Smooth muscle cell (in vitro differentiated cells): ENCODE measurements around the gene ACACB. TPM values are rescaled to one million over a fixed set of nuclear protein-coding genes. Genes with fewer than 3 reads are reported as not detected.

Experiments
- DNase-seq: peaks from one replicate; lab custom pipeline; 2025; ENCODE audit not compliant: unreplicated experiment; lab: John Stamatoyannopoulos, UW
- H2AFZ ChIP-seq: fragments of 200-600 bp; sonication (generic); 2 replicates; pipeline ENCODE4 v1.6.0; 2016; ENCODE audit warnings: antibody characterized with exemption, low read depth, mild to moderate bottlenecking
- H3F3A ChIP-seq: fragments of 200-600 bp; sonication (generic); 2 replicates; pipeline ENCODE4 v1.6.0; 2017; ENCODE audit warnings: antibody characterized with exemption, low read depth
- H3K27ac ChIP-seq: fragments of 200-600 bp; sonication (generic); 2 replicates; pipeline ENCODE4 v1.5.1; 2016; ENCODE audit warnings: low read depth, mild to moderate bottlenecking
- H3K27me3 ChIP-seq: fragments of 200-600 bp; sonication (generic); 2 replicates; pipeline ENCODE4 v1.6.1; 2016; ENCODE audit warnings: low read depth, mild to moderate bottlenecking
- H3K36me3 ChIP-seq: fragments of 200-600 bp; sonication (generic); 2 replicates; pipeline ENCODE4 v1.5.1; 2016; ENCODE audit warnings: low read depth
- H3K4me1 ChIP-seq: fragments of 200-600 bp; sonication (generic); 2 replicates; pipeline ENCODE4 v1.5.1; 2016; ENCODE audit warnings: low read depth
- H3K4me2 ChIP-seq: fragments of 200-600 bp; sonication (generic); 2 replicates; pipeline ENCODE4 v1.6.0; 2016; ENCODE audit warnings: mild to moderate bottlenecking
- H3K4me3 ChIP-seq: fragments of 200-600 bp; sonication (generic); 2 replicates; pipeline ENCODE4 v1.5.1; 2016; ENCODE audit warnings: mild to moderate bottlenecking
- H3K79me2 ChIP-seq: fragments of 200-600 bp; sonication (generic); 2 replicates; pipeline ENCODE4 v1.6.0; 2016; ENCODE audit warnings: low read depth, mild to moderate bottlenecking
- H3K9ac ChIP-seq: fragments of 200-600 bp; sonication (generic); 2 replicates; pipeline ENCODE4 v1.6.0; 2016; ENCODE audit warnings: low read depth
- H3K9me3 ChIP-seq: fragments of 200-600 bp; sonication (generic); replicated peaks from 2 replicates; pipeline ENCODE4 v1.5.1; 2016; ENCODE audit warnings: low read depth
- H4K20me1 ChIP-seq: fragments of 200-600 bp; sonication (generic); 2 replicates; pipeline ENCODE4 v1.6.0; 2016; ENCODE audit warnings: low read depth
- WGBS: methylation state at CpG from one replicate; pipeline ENCODE4 v1.1.7; 2016; ENCODE audit warnings: low lambda C conversion rate; 5-methylcytosine and 5-hydroxymethylcytosine counted together
- polyA plus RNA-seq: library from polyadenylated mRNA; unstranded; fragments of >200 nt; fragmentation: Nextera tagmentation; extraction: Ambion mirVana; gene quantifications from 2 replicates; pipeline ENCODE4 v1.2.1, GENCODE V29; 2016
- total RNA-seq: library from RNA; depleted of rRNA; stranded (reverse); fragments of >200 nt; gene quantifications from 2 replicates; pipeline ENCODE4 v1.2.3, GENCODE V29; 2014
- TF ChIP-seq, protein P1 (sequence below): fragments of 200-600 bp; sonication (generic); IDR thresholded peaks from 2 replicates; pipeline ENCODE4 v1.5.1; 2017; ENCODE audit warnings: borderline replicate concordance, mild to moderate bottlenecking, antibody characterized with exemption; ENCODE audit not compliant: insufficient read depth, poor library complexity, severe bottlenecking

ACACB gene
- total and polyA plus RNA-seq, 2 experiments from 2014 or later = 0.58 to 2.0 TPM

DNA sequence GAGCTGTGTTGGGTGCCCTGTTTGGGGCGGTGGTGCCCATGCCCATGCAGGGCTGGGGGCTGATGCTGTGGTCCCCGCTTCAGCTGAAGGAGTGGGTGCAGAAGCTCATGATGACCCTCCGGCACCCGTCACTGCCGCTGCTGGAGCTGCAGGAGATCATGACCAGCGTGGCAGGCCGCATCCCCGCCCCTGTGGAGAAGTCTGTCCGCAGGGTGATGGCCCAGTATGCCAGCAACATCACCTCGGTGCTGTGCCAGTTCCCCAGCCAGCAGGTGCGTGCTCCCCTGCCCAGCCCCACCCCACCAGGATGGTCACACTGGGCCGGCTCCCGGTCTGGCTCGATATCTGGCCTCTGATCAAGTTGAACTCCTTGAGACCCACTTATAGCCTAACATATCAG lies 92.7 kb downstream of the ACACB start:
- Histone ChIP-seq H3K4me2 (no peak overlapping the region), H3K4me1 (no peaks in the 10 kb centered on the region), H3K36me3 (no peaks in the 10 kb centered on the region), H3K4me3 (no peak overlapping the region), H3K27ac (no peak overlapping the region), H3K27me3 (no peaks in the 10 kb centered on the region), H4K20me1 (no peaks in the 10 kb centered on the region), H3K9me3 (no peaks in the 10 kb centered on the region), H2AFZ (no peak overlapping the region), H3K9ac (no peak overlapping the region), H3K79me2 (no peaks in the 10 kb centered on the region), H3F3A (no peaks in the 10 kb centered on the region)
- 96% methylated on average over 14 of the region's 14 CpGs for WGBS
- TF ChIP-seq, protein P1, sequence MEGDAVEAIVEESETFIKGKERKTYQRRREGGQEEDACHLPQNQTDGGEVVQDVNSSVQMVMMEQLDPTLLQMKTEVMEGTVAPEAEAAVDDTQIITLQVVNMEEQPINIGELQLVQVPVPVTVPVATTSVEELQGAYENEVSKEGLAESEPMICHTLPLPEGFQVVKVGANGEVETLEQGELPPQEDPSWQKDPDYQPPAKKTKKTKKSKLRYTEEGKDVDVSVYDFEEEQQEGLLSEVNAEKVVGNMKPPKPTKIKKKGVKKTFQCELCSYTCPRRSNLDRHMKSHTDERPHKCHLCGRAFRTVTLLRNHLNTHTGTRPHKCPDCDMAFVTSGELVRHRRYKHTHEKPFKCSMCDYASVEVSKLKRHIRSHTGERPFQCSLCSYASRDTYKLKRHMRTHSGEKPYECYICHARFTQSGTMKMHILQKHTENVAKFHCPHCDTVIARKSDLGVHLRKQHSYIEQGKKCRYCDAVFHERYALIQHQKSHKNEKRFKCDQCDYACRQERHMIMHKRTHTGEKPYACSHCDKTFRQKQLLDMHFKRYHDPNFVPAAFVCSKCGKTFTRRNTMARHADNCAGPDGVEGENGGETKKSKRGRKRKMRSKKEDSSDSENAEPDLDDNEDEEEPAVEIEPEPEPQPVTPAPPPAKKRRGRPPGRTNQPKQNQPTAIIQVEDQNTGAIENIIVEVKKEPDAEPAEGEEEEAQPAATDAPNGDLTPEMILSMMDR = no peak
- DNase-seq = no peak

DNA sequence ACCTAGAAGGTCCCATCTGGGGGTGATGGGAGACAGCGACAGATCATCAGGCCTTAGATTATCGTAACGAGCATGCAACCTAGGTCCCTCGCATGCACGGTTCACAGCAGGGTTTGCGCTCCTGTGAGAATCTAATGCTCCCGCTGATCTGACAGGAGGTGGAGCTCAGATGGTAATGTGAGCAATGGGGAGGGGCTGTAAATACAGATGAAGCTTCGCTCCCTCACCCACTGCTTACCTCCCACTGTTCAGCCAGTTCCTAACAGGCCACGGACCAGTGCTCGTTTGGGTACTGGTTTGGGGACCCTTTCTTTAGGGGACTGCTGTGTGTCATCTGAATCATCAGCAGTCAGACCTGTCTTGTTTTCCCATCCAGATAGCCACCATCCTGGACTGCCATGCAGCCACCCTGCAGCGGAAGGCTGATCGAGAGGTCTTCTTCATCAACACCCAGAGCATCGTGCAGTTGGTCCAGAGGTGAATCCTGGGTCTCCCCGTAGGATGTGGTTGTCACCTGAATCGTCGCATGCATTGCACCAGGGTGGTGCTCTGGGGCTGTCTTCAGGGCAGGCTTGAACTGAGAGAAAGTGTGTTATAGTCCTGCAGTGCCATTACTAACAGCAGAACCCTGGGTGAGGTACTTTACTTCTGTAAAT lies 96.2 kb downstream of the ACACB start:
- Histone ChIP-seq H3K27me3 (no peaks in the 10 kb centered on the region), H3K27ac (no peak overlapping the region), H3K9ac (no peak overlapping the region), H3K4me2 (no peak overlapping the region), H3K4me3 (no peak overlapping the region), H2AFZ (no peak overlapping the region), H4K20me1 (no peaks in the 10 kb centered on the region), H3K4me1 (no peaks in the 10 kb centered on the region), H3F3A (no peaks in the 10 kb centered on the region), H3K9me3 (no peaks in the 10 kb centered on the region), H3K79me2 (no peaks in the 10 kb centered on the region), H3K36me3 (no peaks in the 10 kb centered on the region)
- WGBS = 95% methylated on average over 16 of the region's 16 CpGs
- TF ChIP-seq, protein P1 = no peak
- no peak for DNase-seq

DNA sequence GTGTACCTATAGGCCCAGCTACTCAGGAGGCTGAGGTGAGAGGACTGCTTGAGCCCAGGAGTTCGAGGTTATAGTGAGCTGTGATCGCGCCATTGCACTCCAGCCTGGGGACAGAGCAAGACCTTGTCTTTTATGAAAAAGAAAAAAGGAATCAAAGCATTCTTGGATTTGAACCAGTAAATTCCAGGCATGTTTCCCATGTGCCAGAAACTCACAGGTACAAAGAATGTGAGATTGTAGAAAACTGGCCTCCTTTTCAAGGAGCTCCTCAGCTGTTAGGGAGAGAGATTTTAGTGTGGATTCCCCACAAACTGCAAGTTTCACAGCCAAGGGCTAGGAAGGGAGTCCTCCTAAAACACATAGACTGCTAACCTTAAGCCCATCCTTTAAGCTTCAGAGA lies 97.7 kb downstream of the ACACB start:
- Histone ChIP-seq H3K4me1 (no peaks in the 10 kb centered on the region), H3K9ac (no peak overlapping the region), H3K27ac (no peak overlapping the region), H3K36me3 (no peaks in the 10 kb centered on the region), H3K4me3 (no peak overlapping the region), H3K27me3 (no peaks in the 10 kb centered on the region), H2AFZ (no peak overlapping the region), H3K9me3 (no peaks in the 10 kb centered on the region), H3F3A (no peaks in the 10 kb centered on the region), H4K20me1 (no peaks in the 10 kb centered on the region), H3K4me2 (no peak overlapping the region), H3K79me2 (no peaks in the 10 kb centered on the region)
- DNase-seq = no peak
- TF ChIP-seq, protein P1 = no peak
- 93% methylated on average over 3 of the region's 3 CpGs for WGBS

DNA sequence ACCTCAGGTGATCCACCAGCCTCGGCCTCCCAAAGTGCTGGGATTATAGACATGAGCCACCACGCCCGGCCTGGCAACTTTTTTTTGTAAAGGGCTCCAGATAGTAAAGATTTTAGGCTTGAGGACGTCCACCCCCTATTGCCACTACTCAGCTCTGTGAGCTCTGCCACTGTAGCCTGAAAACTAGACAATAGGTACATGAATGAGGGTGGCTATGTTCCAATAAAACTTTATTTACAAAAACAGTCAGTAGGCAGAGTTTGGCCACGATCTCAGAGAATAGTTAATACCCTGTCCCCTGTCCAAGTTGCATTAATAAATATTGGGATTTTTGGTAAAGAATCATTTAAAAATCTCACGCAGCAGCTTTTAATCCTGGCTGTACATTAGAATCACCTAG lies 102.6 kb downstream of the ACACB start:
- WGBS = 91% methylated on average over 6 of the region's 6 CpGs
- no peaks in the 10 kb centered on the region for H3K9me3 ChIP-seq
- no peaks in the 10 kb centered on the region for H3F3A ChIP-seq
- H2AFZ ChIP-seq = no peak overlapping the region
- H4K20me1 ChIP-seq = no peaks in the 10 kb centered on the region
- no peak overlapping the region for H3K4me2 ChIP-seq
- no peaks in the 10 kb centered on the region for H3K27me3 ChIP-seq
- no peaks in the 10 kb centered on the region for H3K4me1 ChIP-seq
- H3K9ac ChIP-seq = no peak overlapping the region
- DNase-seq = no peak
- H3K36me3 ChIP-seq = no peaks in the 10 kb centered on the region
- H3K27ac ChIP-seq = no peak overlapping the region
- TF ChIP-seq, protein P1 = no peak
- no peak overlapping the region for H3K4me3 ChIP-seq
- H3K79me2 ChIP-seq = no peaks in the 10 kb centered on the region
